Measurements from ENCODE around the gene ANTXR1. TPM values are rescaled to one million over a fixed set of nuclear protein-coding genes. Genes with fewer than 3 reads are reported as not detected.
A peak's percentile ranks its signal among the peaks of the same experiment; 100 is the strongest.

Gene ANTXR1
- total RNA-seq, 2 donors from 2014 or later, result 48.3 to 54.5 TPM

GRCh38 chr2:69041214-69041613, 28.2 kb downstream of the ANTXR1 start:
- no peak for TF ChIP-seq CTCF (conservative IDR thresholded peaks at IDR 0.05)
- no peaks in the 10 kb centered on the region for H3K9me3 ChIP-seq (ENCODE audit: control insufficient read depth, low read length)
- 97 to 100% methylated on average over 3 to 4 of the region's 4 CpGs for WGBS, 2 experiments (ENCODE audit: insufficient coverage in 1 of 2, insufficient read length in 1 of 2)
- DNase-seq, result no peak
- peaks cover 21% of the 10 kb centered on the region for H3K4me1 Mint-ChIP-seq
- no peak overlapping the region for H3K27ac ChIP-seq (ENCODE audit: low read depth, low read length)
- H3K4me1 ChIP-seq (ENCODE audit: control insufficient read depth, insufficient read depth, low read length), result peaks cover 3% of the 10 kb centered on the region
- H3K4me3 ChIP-seq (ENCODE audit: low read length), result no peak overlapping the region
- H3K27me3 ChIP-seq (ENCODE audit: control insufficient read depth, insufficient read depth, low read length, poor library complexity, severe bottlenecking), result no peaks in the 10 kb centered on the region
- H3K36me3 ChIP-seq (ENCODE audit: control insufficient read depth, insufficient read depth, low read length), result peaks cover 5% of the 10 kb centered on the region
- no peaks in the 10 kb centered on the region for H3K9me3 Mint-ChIP-seq
- H3K9ac ChIP-seq (ENCODE audit: extremely low read depth, low read length, poor library complexity, severe bottlenecking), result no peak overlapping the region
- no peak overlapping the region for H3K4me3 Mint-ChIP-seq
- H3K27ac Mint-ChIP-seq, result no peak overlapping the region
- no peaks in the 10 kb centered on the region for H3K27me3 Mint-ChIP-seq (ENCODE audit: insufficient read depth)
- H3K36me3 Mint-ChIP-seq (ENCODE audit: low read depth), result peaks cover 39% of the 10 kb centered on the region

- Histone ChIP-seq H3K4me3 (ENCODE audit: low read length) (no peak overlapping the region), H3K4me1 (ENCODE audit: control insufficient read depth, insufficient read depth, low read length) (peaks cover 5% of the 10 kb centered on the region), H3K9ac (ENCODE audit: extremely low read depth, low read length, poor library complexity, severe bottlenecking) (no peak overlapping the region), H3K27ac (ENCODE audit: low read depth, low read length) (no peak overlapping the region), H3K9me3 (ENCODE audit: control insufficient read depth, low read length) (no peaks in the 10 kb centered on the region), H3K36me3 (ENCODE audit: control insufficient read depth, insufficient read depth, low read length) (peaks cover 5% of the 10 kb centered on the region), H3K27me3 (ENCODE audit: control insufficient read depth, insufficient read depth, low read length, poor library complexity, severe bottlenecking) (no peaks in the 10 kb centered on the region)
- TF ChIP-seq CTCF (conservative IDR thresholded peaks at IDR 0.05), result no peak
- no peak for DNase-seq
- H3K36me3 Mint-ChIP-seq (ENCODE audit: low read depth), result peaks cover 39% of the 10 kb centered on the region
- no peak overlapping the region for H3K4me3 Mint-ChIP-seq
- no peaks in the 10 kb centered on the region for H3K27me3 Mint-ChIP-seq (ENCODE audit: insufficient read depth)
- H3K27ac Mint-ChIP-seq, result no peak overlapping the region
- peaks cover 36% of the 10 kb centered on the region for H3K4me1 Mint-ChIP-seq
- 93 to 96% methylated on average over 8 to 9 of the region's 9 CpGs for WGBS, 2 experiments (ENCODE audit: insufficient coverage in 1 of 2, insufficient read length in 1 of 2)
- H3K9me3 Mint-ChIP-seq, result no peaks in the 10 kb centered on the region
Observed at GRCh38 chr2:69043736-69044400, 30.9 kb downstream of the ANTXR1 start.

- H3K4me1 ChIP-seq (ENCODE audit: control insufficient read depth, insufficient read depth, low read length), result peaks cover 5% of the 10 kb centered on the region
- DNase-seq, result peak; percentile 69
- no peak for TF ChIP-seq CTCF (conservative IDR thresholded peaks at IDR 0.05)
- peaks cover 27% of the 10 kb centered on the region for H3K36me3 Mint-ChIP-seq (ENCODE audit: low read depth)
- H3K4me3 Mint-ChIP-seq, result no peak overlapping the region
- 39 to 78% methylated on average over 1 of the region's 1 CpG for WGBS, 2 experiments (ENCODE audit: insufficient coverage in 1 of 2, insufficient read length in 1 of 2)
- no peaks in the 10 kb centered on the region for H3K27me3 Mint-ChIP-seq (ENCODE audit: insufficient read depth)
- no peaks in the 10 kb centered on the region for H3K9me3 ChIP-seq (ENCODE audit: control insufficient read depth, low read length)
- H3K27ac Mint-ChIP-seq, result peak overlapping the region; percentile 62
- H3K27ac ChIP-seq (ENCODE audit: low read depth, low read length), result no peak overlapping the region
- no peaks in the 10 kb centered on the region for H3K27me3 ChIP-seq (ENCODE audit: control insufficient read depth, insufficient read depth, low read length, poor library complexity, severe bottlenecking)
- H3K36me3 ChIP-seq (ENCODE audit: control insufficient read depth, insufficient read depth, low read length), result peaks cover 5% of the 10 kb centered on the region
- peaks cover 36% of the 10 kb centered on the region for H3K4me1 Mint-ChIP-seq
- H3K9ac ChIP-seq (ENCODE audit: extremely low read depth, low read length, poor library complexity, severe bottlenecking), result no peak overlapping the region
- no peaks in the 10 kb centered on the region for H3K9me3 Mint-ChIP-seq
- H3K4me3 ChIP-seq (ENCODE audit: low read length), result no peak overlapping the region
Observed at GRCh38 chr2:69046221-69046662, 33.3 kb downstream of the ANTXR1 start.
